PFSK-1 (cell line): ENCODE data around the gene ENO3.

Experiments
- POLR2AphosphoS5 ChIP-seq: IDR thresholded peaks from 2 replicates; pipeline ENCODE4 v1.6.1; 2012; ENCODE audit warnings: low read depth, mild to moderate bottlenecking, control low read depth, low read length, moderate library complexity
- TAF1 ChIP-seq: IDR thresholded peaks from 2 replicates; pipeline ENCODE4 v1.6.1; 2012; ENCODE audit warnings: low read length, control low read depth, borderline replicate concordance; ENCODE audit not compliant: insufficient read depth

DNA sequence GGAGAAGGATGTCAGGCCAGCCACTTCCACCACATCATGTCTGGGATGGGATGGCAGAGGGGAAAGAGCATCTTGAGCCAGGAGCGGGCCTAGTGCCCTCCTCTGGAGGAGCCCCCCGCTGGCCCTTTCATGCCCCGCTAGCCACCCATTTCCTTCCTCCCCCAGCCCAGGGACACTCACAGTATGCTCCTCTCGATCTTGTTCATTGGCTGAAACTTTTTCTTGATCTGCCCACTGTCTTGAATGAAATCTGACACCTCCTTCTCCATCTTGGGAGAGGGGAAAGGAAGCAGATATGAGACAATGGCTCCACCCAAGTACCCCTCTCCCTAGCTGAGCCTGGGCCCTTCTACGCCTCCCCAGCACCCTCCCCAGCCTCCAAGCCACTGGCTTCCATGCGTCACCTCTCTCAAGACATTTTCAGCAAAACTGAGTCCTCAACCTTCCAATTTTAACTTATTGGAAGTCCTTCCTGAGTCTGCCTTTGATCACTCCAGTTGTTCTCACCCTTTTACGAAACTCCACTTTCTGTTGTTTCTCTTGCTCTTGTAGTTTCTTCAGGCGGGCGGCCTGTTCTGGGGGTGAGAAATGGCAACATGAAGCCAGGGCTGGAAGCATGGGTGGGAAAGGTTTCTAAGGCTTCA, 9.5 kb downstream of the ENO3 start:
- TF ChIP-seq POLR2AphosphoS5 (no peak), TAF1 (no peak)
